Right lobe of liver (tissue), 4 donors: Measurements from ENCODE around the gene ANKRD66.
"Not testable (repeated sequence)": the region's sequence is repeated elsewhere in the genome, so short reads cannot be mapped to it uniquely, and the experiment has no call there.

Experiments
- CTCF ChIP-seq, 4 donors: fragments of 200-600 bp in 3 of 4; fragments of 450-650 bp in 1 of 4; IDR thresholded peaks; one replicate each; pipeline versions ENCODE4 v1.5.1 to v1.8.0; 2016 to 2022; ENCODE audit warnings: antibody characterized with exemption in 4 of 4, mild to moderate bottlenecking in 2 of 4
- POLR2A ChIP-seq: fragments of 450-650 bp; IDR thresholded peaks from one replicate; pipeline ENCODE4 v1.6.1; 2017; ENCODE audit warnings: antibody characterized with exemption, mild to moderate bottlenecking
- donor health status: DM: no; HTN: no; CAD: no.
- donor health status: DM: no; HTN: no; CAD: no.
- donor health status: DM: no; HTN: yes; CAD: no.

- not testable (repeated sequence) for TF ChIP-seq CTCF (IDR thresholded peaks at IDR 0.05); POLR2A
These were observed 2.5 kb upstream of the ANKRD66 start for GRCh38 chr6:46744159-46744725.
